H1 (cell line): ENCODE measurements around the gene SLC66A2. TPM values are rescaled to one million over a fixed set of nuclear protein-coding genes. Genes with fewer than 3 reads are reported as not detected.

ENCODE experiments used
- CTCF ChIA-PET: fragments of 300-600 bp; sonication (Branson Sonifier 250); formaldehyde crosslinking; loops from one replicate; lab custom pipeline; 2021; ENCODE audit not compliant: partially characterized antibody; lab: Charles Lee
- POLR2A ChIA-PET: fragments of 300-600 bp; sonication (Branson Sonifier 250); formaldehyde crosslinking; loops from one replicate; lab custom pipeline; 2021; ENCODE audit warnings: inconsistent platforms; ENCODE audit not compliant: partially characterized antibody; lab: Charles Lee
- DNase-seq, 2 experiments: peaks; one replicate each; pipeline versions ENCODE4 v3.0.0 to v3.0.0-alpha.2; 2010 to 2022; ENCODE audit warnings: low spot score in 2 of 2, low read depth in 1 of 2, mixed read lengths in 1 of 2
- FAIRE-seq: peaks from 2 replicates; lab custom pipeline; 2011; peaks lifted over from hg19 to GRCh38; lab: Jason Lieb, UNC
- H2AFZ ChIP-seq: 2 replicates; pipeline ENCODE4 v1.8.1; 2012; ENCODE audit warnings: low read length, inconsistent platforms
- H2AK5ac ChIP-seq: 2 replicates; pipeline ENCODE4 v1.6.1; 2013; ENCODE audit warnings: low read depth, low read length
- H2BK120ac ChIP-seq: replicated peaks from 2 replicates; pipeline ENCODE3; 2013; ENCODE audit warnings: low read depth, low read length, inconsistent platforms
- H2BK12ac ChIP-seq: 2 replicates; pipeline ENCODE4 v1.6.1; 2013; ENCODE audit warnings: low read depth, low read length
- H2BK15ac ChIP-seq: 2 replicates; pipeline ENCODE4 v1.6.1; 2013; ENCODE audit warnings: low read length
- H2BK20ac ChIP-seq: 2 replicates; pipeline ENCODE4 v1.6.1; 2013; ENCODE audit warnings: low read length
- H2BK5ac ChIP-seq: 2 replicates; pipeline ENCODE4 v1.6.1; 2013; ENCODE audit warnings: low read depth, low read length
- H3K14ac ChIP-seq: 2 replicates; pipeline ENCODE4 v1.6.1; 2013; ENCODE audit warnings: inconsistent platforms; ENCODE audit not compliant: insufficient read length
- H3K18ac ChIP-seq: 2 replicates; pipeline ENCODE4 v1.6.1; 2013; ENCODE audit warnings: low read length; ENCODE audit errors: extremely low read depth
- H3K23ac ChIP-seq: 2 replicates; pipeline ENCODE4 v1.6.1; 2013; ENCODE audit warnings: inconsistent platforms; ENCODE audit not compliant: insufficient read length
- H3K23me2 ChIP-seq: 2 replicates; pipeline ENCODE4 v1.6.1; 2013; ENCODE audit warnings: low read depth, low read length
- H3K27ac ChIP-seq: 2 replicates; pipeline ENCODE4 v1.6.1; 2011; ENCODE audit warnings: low read depth, low read length, inconsistent platforms
- H3K27me3 ChIP-seq, 4 experiments: replicated peaks in 1 of 4; 1 replicate in 1 of 4; 2 replicates in 3 of 4; pipeline versions ENCODE4 v1.6.1 to v1.8.1; 2011 to 2013; ENCODE audit warnings: low read length in 3 of 4, mild to moderate bottlenecking in 3 of 4, inconsistent platforms in 2 of 4, mixed read lengths in 2 of 4, moderate library complexity in 1 of 4; ENCODE audit not compliant: control insufficient read depth in 3 of 4, insufficient read depth in 3 of 4; ENCODE audit errors: extremely low read depth in 1 of 4
- H3K36me3 ChIP-seq, 4 experiments: 2 replicates each; pipeline versions ENCODE4 v1.6.1 to v1.8.1; 2011 to 2013; ENCODE audit warnings: mild to moderate bottlenecking in 4 of 4, low read length in 3 of 4, moderate library complexity in 2 of 4, control low read depth in 1 of 4, inconsistent platforms in 1 of 4; ENCODE audit not compliant: insufficient read depth in 4 of 4, control insufficient read depth in 2 of 4
- H3K4ac ChIP-seq: replicated peaks from 2 replicates; pipeline ENCODE3; 2013; ENCODE audit warnings: low read length, low read depth, mixed read lengths, inconsistent platforms; ENCODE audit not compliant: insufficient read length
- H3K4me1 ChIP-seq, 4 experiments: replicated peaks in 1 of 4; 1 replicate in 1 of 4; 2 replicates in 3 of 4; pipeline versions ENCODE4 v1.6.1 to v1.8.1; 2011 to 2013; ENCODE audit warnings: low read length in 3 of 4, inconsistent platforms in 2 of 4, mixed read lengths in 1 of 4; ENCODE audit not compliant: insufficient read depth in 4 of 4, control insufficient read depth in 3 of 4
- H3K4me2 ChIP-seq, 2 experiments: 2 replicates each; pipeline versions ENCODE4 v1.6.1 to v1.8.1; 2011 to 2013; ENCODE audit warnings: low read depth in 2 of 2, low read length in 2 of 2, control low read depth in 1 of 2, inconsistent platforms in 1 of 2, mild to moderate bottlenecking in 1 of 2; ENCODE audit not compliant: insufficient read depth in 1 of 2
- H3K4me3 ChIP-seq, 4 experiments: fragments of 200-600, 300-600 bp in 1 of 4; sonication (generic), shearing (Covaris generic), sonication (Bioruptor Twin) in 1 of 4; 2 replicates each; pipeline versions ENCODE4 v1.5.1 to v1.8.1; 2011 to 2016; ENCODE audit warnings: low read length in 4 of 4, low read depth in 3 of 4, control low read depth in 2 of 4, inconsistent platforms in 2 of 4, mild to moderate bottlenecking in 2 of 4, mixed read lengths in 1 of 4, moderate library complexity in 1 of 4; ENCODE audit not compliant: insufficient read depth in 2 of 4; ENCODE audit errors: extremely low read depth in 1 of 4
- H3K56ac ChIP-seq: replicated peaks from 2 replicates; pipeline ENCODE3; 2013; ENCODE audit warnings: low read depth, mild to moderate bottlenecking, mixed read lengths, low read length, inconsistent platforms; ENCODE audit not compliant: insufficient read length
- H3K79me1 ChIP-seq: 2 replicates; pipeline ENCODE4 v1.6.1; 2013; ENCODE audit warnings: low read depth, low read length, control low read depth
- H3K79me2 ChIP-seq, 2 experiments: 2 replicates each; pipeline versions ENCODE4 v1.6.1 to v1.8.1; 2012 to 2013; ENCODE audit warnings: low read length in 2 of 2, mild to moderate bottlenecking in 2 of 2, inconsistent platforms in 1 of 2; ENCODE audit not compliant: insufficient read depth in 2 of 2, control insufficient read depth in 1 of 2
- H3K9ac ChIP-seq, 4 experiments: replicated peaks in 1 of 4; 1 replicate in 1 of 4; 2 replicates in 3 of 4; pipeline versions ENCODE4 v1.6.1 to v1.8.1; 2011 to 2013; ENCODE audit warnings: low read depth in 3 of 4, low read length in 3 of 4, control low read depth in 2 of 4, mild to moderate bottlenecking in 2 of 4, moderate library complexity in 2 of 4, inconsistent platforms in 1 of 4; ENCODE audit errors: extremely low read depth in 1 of 4
- H3K9me3 ChIP-seq, 2 experiments: 2 replicates each; pipeline versions ENCODE4 v1.6.1 to v1.8.1; 2012 to 2013; ENCODE audit warnings: mild to moderate bottlenecking in 2 of 2, moderate library complexity in 2 of 2, control low read depth in 1 of 2, inconsistent platforms in 1 of 2, low read depth in 1 of 2, low read length in 1 of 2, mixed read lengths in 1 of 2; ENCODE audit not compliant: insufficient read depth in 2 of 2
- H4K20me1 ChIP-seq, 2 experiments: replicated peaks in 1 of 2; 2 replicates each; pipeline versions ENCODE3 to v1.8.1; 2011 to 2013; ENCODE audit warnings: inconsistent platforms in 2 of 2, low read length in 2 of 2, mild to moderate bottlenecking in 1 of 2; ENCODE audit not compliant: insufficient read depth in 2 of 2, control insufficient read depth in 1 of 2
- H4K5ac ChIP-seq: 2 replicates; pipeline ENCODE4 v1.6.1; 2013; ENCODE audit warnings: low read length, low read depth, mixed read lengths, inconsistent platforms; ENCODE audit not compliant: insufficient read length
- H4K8ac ChIP-seq: 2 replicates; pipeline ENCODE4 v1.8.0; 2013; ENCODE audit warnings: mild to moderate bottlenecking, moderate library complexity, low read length, inconsistent platforms; ENCODE audit not compliant: insufficient read depth; ENCODE audit errors: extremely low read depth
- H4K91ac ChIP-seq: replicated peaks from 2 replicates; pipeline ENCODE3; 2013; ENCODE audit warnings: low read length, mixed read lengths, inconsistent platforms; ENCODE audit not compliant: insufficient read length
- BCL11A ChIP-seq, 2 experiments: IDR thresholded peaks; one replicate each; pipeline ENCODE4 v1.6.1; 2011; ENCODE audit warnings: low read depth in 2 of 2, low read length in 2 of 2, mild to moderate bottlenecking in 2 of 2
- GTF2F1 ChIP-seq: IDR thresholded peaks from 2 replicates; pipeline ENCODE4 v1.6.1; 2012; ENCODE audit warnings: low read depth, low read length, improper control_type of control experiment, borderline replicate concordance
- HDAC6 ChIP-seq: IDR thresholded peaks from one replicate; pipeline ENCODE4 v1.7.1; 2012; ENCODE audit warnings: low read depth, mild to moderate bottlenecking, inconsistent platforms, low read length, moderate library complexity
- RFX5 ChIP-seq: IDR thresholded peaks from 2 replicates; pipeline ENCODE4 v1.6.1; 2011; ENCODE audit warnings: low read depth, low read length, improper control_type of control experiment, borderline replicate concordance
- WGBS, 2 experiments: shearing (Covaris generic) in 1 of 2; methylation state at CpG; one replicate each; pipeline versions ENCODE4 v1.1.6 to v1.1.7; 2013 to 2015; ENCODE audit warnings: low lambda C conversion rate in 2 of 2, mixed read lengths in 2 of 2, inconsistent platforms in 1 of 2, low coverage in 1 of 2, missing lambda C conversion rate in 1 of 2; ENCODE audit not compliant: insufficient replicate concordance in 2 of 2, insufficient coverage in 1 of 2, insufficient read length in 1 of 2; ENCODE audit errors: extremely low coverage in 1 of 2, missing lambda C conversion rate in 1 of 2; 5-methylcytosine and 5-hydroxymethylcytosine counted together
- polyA plus RNA-seq, 7 experiments: library from polyadenylated mRNA; depleted of rRNA in 3 of 7; stranded (reverse) in 5 of 7; unstranded in 2 of 7; fragments of >200 nt in 5 of 7; fragments of 200-250 nt in 2 of 7; gene quantifications; 1 replicate in 5 of 7; 2 replicates in 1 of 7; 4 replicates in 1 of 7; pipeline versions ENCODE4 v1.2.1 to v1.2.3, GENCODE V29; 2011 to 2013; ENCODE audit warnings: missing spikeins in 2 of 7, mixed read lengths in 2 of 7
- total RNA-seq: library from RNA; stranded (reverse); fragmentation: NEBNext Ultra II Directional; extraction: Animal tissue kit (Norgen Biotek cat#: 25700); gene quantifications from 2 replicates; pipeline ENCODE4 v1.2.1, GENCODE V29; 2021

Gene SLC66A2
- total and polyA plus RNA-seq, 2 of the 8 experiments (the other 6 are each of a cell fraction or from before 2014, with no cell fraction given), result 15.0 to 18.9 TPM

DNA sequence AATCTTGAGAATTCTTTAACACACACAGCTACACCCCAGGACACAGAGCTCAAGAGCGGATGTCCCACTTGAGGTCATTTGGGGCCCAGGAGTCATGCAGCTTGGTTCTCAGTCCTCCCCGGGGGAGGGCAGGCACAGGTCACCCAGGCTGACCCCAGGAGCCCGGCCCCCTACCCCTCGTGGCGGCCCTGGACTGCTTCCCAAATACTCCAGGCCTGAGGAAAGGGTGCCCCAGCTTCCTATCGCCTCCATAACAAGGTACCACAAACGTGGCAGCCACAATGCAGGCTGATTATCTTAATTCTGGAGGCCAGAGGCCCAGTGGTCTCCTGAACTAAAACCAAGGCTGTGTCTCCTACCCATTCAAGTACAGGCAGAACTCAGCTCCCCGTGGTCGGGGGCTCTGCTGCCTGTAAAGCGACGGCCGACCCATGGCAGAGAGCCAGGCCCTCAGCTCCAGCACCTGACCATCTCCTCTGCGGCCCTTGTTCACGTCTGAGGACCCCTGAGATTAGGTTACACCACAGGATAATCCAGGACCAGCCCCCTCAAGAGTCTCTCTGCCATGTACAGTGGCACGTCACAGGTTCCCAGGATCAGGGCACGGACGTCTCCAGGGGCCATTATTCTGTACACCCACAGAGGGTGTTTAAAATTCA is 10.5 kb downstream of the SLC66A2 start:
- no peak overlapping the region for H3K9ac ChIP-seq
- no peak overlapping the region for H2BK15ac ChIP-seq
- no peak overlapping the region for H2AK5ac ChIP-seq
- no peak overlapping the region for H3K27ac ChIP-seq
- no peak overlapping the region for H2BK120ac ChIP-seq
- 89% methylated on average over 16 of the region's 17 CpGs; no CpG with 5 or more reads in 1 of the 2 experiments for WGBS, 2 experiments
- no peaks in the 10 kb centered on the region; a peak in 1 of 8 replicates for H3K36me3 ChIP-seq
- no peak for TF ChIP-seq HDAC6
- TF ChIP-seq GTF2F1, result no peak
- TF ChIP-seq BCL11A (IDR thresholded peaks at IDR 0.05; ENCODE audit: low read depth in 2 of 2, low read length in 2 of 2), result no peak
- TF ChIP-seq RFX5, result no peak
- H3K18ac ChIP-seq, result no peak overlapping the region
- no peak overlapping the region for H2BK20ac ChIP-seq
- CTCF ChIA-PET, result interaction anchor here (1.0 to 1.1 kb wide), 2 partner anchors 32 to 72 kb away, joined by 3 read pairs; no protein-coding TSS in a partner anchor
- POLR2A ChIA-PET, result interaction anchor here (1.6 to 1.7 kb wide), 2 partner anchors 12 to 27 kb away, joined by 3 to 4 read pairs; no protein-coding TSS in a partner anchor
- no peak overlapping the region for H3K4ac ChIP-seq
- H3K79me1 ChIP-seq, result peaks cover 5% of the 10 kb centered on the region
- DNase-seq (no peak), FAIRE-seq (no peak)
- H3K4me3 ChIP-seq, result no peak overlapping the region
- peaks cover 5 to 16% of the 10 kb centered on the region in 2 experiments for H4K20me1 ChIP-seq
- H2BK5ac ChIP-seq, result no peak overlapping the region
- H3K14ac ChIP-seq, result no peak overlapping the region
- H3K4me2 ChIP-seq, result no peak overlapping the region
- no peaks in the 10 kb centered on the region; a peak in 1 of 7 replicates for H3K27me3 ChIP-seq
- no peak overlapping the region for H4K5ac ChIP-seq
- no peak overlapping the region for H2BK12ac ChIP-seq
- H3K23me2 ChIP-seq, result no peaks in the 10 kb centered on the region
- H3K79me2 ChIP-seq, result peaks cover 0 to 3% of the 10 kb centered on the region in 2 experiments; a peak in 2 of 4 replicates
- peaks cover 0 to 13% (median 8%) of the 10 kb centered on the region in 4 experiments; a peak in 4 of 7 replicates for H3K4me1 ChIP-seq
- no peak overlapping the region for H2AFZ ChIP-seq
- H4K91ac ChIP-seq, result no peak overlapping the region
- no peak overlapping the region for H3K56ac ChIP-seq
- no peak overlapping the region for H4K8ac ChIP-seq
- H3K23ac ChIP-seq, result no peak overlapping the region
- H3K9me3 ChIP-seq, result no peaks in the 10 kb centered on the region
